GM19455 (cell line): ENCODE data around the gene FMO1.
"Not testable (repeated sequence)": the region's sequence is repeated elsewhere in the genome, so short reads cannot be mapped to it uniquely, and the experiment has no call there.

ENCODE experiments used
- ATAC-seq: cut with Tn5 transposase; IDR thresholded peaks from one replicate; pipeline ENCODE4 v1.9.1; 2021; ENCODE audit not compliant: unreplicated experiment

Gene FMO1

GRCh38 chr1:171248302-171248701 lies at the start of gene FMO1:
TSS of gene FMO1 (plus strand) at chr1:171248494. CDS start at chr1:171258088, 9,594 bp downstream.
- no peak for ATAC-seq

- ATAC-seq, result no peak
These were observed 44.0 kb upstream of the FMO1 start for GRCh38 chr1:171204296-171204695.

GRCh38 chr1:171206204-171206977 lies 41.9 kb upstream of the FMO1 start:
- ATAC-seq, result no peak

- ATAC-seq, result no peak
These were observed 41.3 kb upstream of the FMO1 start for GRCh38 chr1:171206978-171207355.

- ATAC-seq, result no peak
These were observed 40.9 kb upstream of the FMO1 start for GRCh38 chr1:171207377-171207776.

GRCh38 chr1:171210355-171210754 lies 37.9 kb upstream of the FMO1 start:
- no peak for ATAC-seq

- ATAC-seq, result no peak
These were observed 35.5 kb upstream of the FMO1 start for GRCh38 chr1:171212607-171213351.

GRCh38 chr1:171213559-171214454 lies 34.5 kb upstream of the FMO1 start:
- no peak for ATAC-seq

GRCh38 chr1:171217658-171218443 lies 30.4 kb upstream of the FMO1 start:
- ATAC-seq, result no peak

GRCh38 chr1:171218661-171219060 lies 29.6 kb upstream of the FMO1 start:
- ATAC-seq, result no peak

- ATAC-seq, result no peak
These were observed 28.8 kb upstream of the FMO1 start for GRCh38 chr1:171219346-171220080.

GRCh38 chr1:171220081-171220420 lies 28.2 kb upstream of the FMO1 start:
- ATAC-seq, result no peak

GRCh38 chr1:171220581-171221054 lies 27.7 kb upstream of the FMO1 start:
- ATAC-seq, result no peak

- ATAC-seq, result no peak
These were observed 26.4 kb upstream of the FMO1 start for GRCh38 chr1:171221665-171222591.

- no peak for ATAC-seq
These were observed 25.4 kb upstream of the FMO1 start for GRCh38 chr1:171222936-171223335.

GRCh38 chr1:171224257-171224656 lies 24.0 kb upstream of the FMO1 start:
- not testable (repeated sequence) for ATAC-seq

GRCh38 chr1:171226747-171227370 lies 21.4 kb upstream of the FMO1 start:
- ATAC-seq, result peak; percentile 81

- ATAC-seq, result no peak
These were observed 17.0 kb upstream of the FMO1 start for GRCh38 chr1:171231326-171231725.
